CD4-positive, alpha-beta T cell treated with Interleukin-15 for 1 hour (primary cell): ENCODE measurements around the gene CHST11.

Experiments
- DNase-seq: peaks from one replicate; pipeline ENCODE4 v3.0.0-alpha.2; 2020

CHST11 gene

GRCh38 chr12:104635607-104636343 is 179.0 kb downstream of the CHST11 start:
- no peak for DNase-seq

GRCh38 chr12:104636496-104636895 is 179.7 kb downstream of the CHST11 start:
- DNase-seq = no peak

- DNase-seq = peak; percentile 30
These were observed 180.9 kb downstream of the CHST11 start for GRCh38 chr12:104637604-104638003.

GRCh38 chr12:104638218-104638850 is 181.6 kb downstream of the CHST11 start:
- no peak for DNase-seq

GRCh38 chr12:104638851-104639240 is 182.1 kb downstream of the CHST11 start:
- DNase-seq = no peak

GRCh38 chr12:104640956-104641355 is 184.2 kb downstream of the CHST11 start:
- DNase-seq = no peak

GRCh38 chr12:104641862-104642261 is 185.1 kb downstream of the CHST11 start:
- DNase-seq = peak; percentile 70

- DNase-seq = peak; percentile 35
These were observed 186.5 kb downstream of the CHST11 start for GRCh38 chr12:104643093-104643818.

GRCh38 chr12:104643819-104644669 is 187.3 kb downstream of the CHST11 start:
- DNase-seq = peak; percentile 44

- no peak for DNase-seq
These were observed 192.0 kb downstream of the CHST11 start for GRCh38 chr12:104648756-104649155.

- DNase-seq = no peak
These were observed 192.6 kb downstream of the CHST11 start for GRCh38 chr12:104649217-104649824.

- DNase-seq = no peak
These were observed 193.2 kb downstream of the CHST11 start for GRCh38 chr12:104649921-104650320.

- no peak for DNase-seq
These were observed 193.8 kb downstream of the CHST11 start for GRCh38 chr12:104650541-104650940.

- DNase-seq = no peak
These were observed 195.1 kb downstream of the CHST11 start for GRCh38 chr12:104651811-104652210.

GRCh38 chr12:104652358-104652757 is 195.6 kb downstream of the CHST11 start:
- no peak for DNase-seq

- peak; percentile 24 for DNase-seq
These were observed 196.2 kb downstream of the CHST11 start for GRCh38 chr12:104652910-104653309.

- DNase-seq = no peak
These were observed 197.2 kb downstream of the CHST11 start for GRCh38 chr12:104653730-104654664.

GRCh38 chr12:104654665-104655609 is 198.2 kb downstream of the CHST11 start:
- DNase-seq = no peak

- DNase-seq = no peak
These were observed 199.6 kb downstream of the CHST11 start for GRCh38 chr12:104656383-104656782.

GRCh38 chr12:104656921-104657320 is 200.2 kb downstream of the CHST11 start:
- no peak for DNase-seq
